Measurements from ENCODE around the gene CLTB.

Gene CLTB

DNA sequence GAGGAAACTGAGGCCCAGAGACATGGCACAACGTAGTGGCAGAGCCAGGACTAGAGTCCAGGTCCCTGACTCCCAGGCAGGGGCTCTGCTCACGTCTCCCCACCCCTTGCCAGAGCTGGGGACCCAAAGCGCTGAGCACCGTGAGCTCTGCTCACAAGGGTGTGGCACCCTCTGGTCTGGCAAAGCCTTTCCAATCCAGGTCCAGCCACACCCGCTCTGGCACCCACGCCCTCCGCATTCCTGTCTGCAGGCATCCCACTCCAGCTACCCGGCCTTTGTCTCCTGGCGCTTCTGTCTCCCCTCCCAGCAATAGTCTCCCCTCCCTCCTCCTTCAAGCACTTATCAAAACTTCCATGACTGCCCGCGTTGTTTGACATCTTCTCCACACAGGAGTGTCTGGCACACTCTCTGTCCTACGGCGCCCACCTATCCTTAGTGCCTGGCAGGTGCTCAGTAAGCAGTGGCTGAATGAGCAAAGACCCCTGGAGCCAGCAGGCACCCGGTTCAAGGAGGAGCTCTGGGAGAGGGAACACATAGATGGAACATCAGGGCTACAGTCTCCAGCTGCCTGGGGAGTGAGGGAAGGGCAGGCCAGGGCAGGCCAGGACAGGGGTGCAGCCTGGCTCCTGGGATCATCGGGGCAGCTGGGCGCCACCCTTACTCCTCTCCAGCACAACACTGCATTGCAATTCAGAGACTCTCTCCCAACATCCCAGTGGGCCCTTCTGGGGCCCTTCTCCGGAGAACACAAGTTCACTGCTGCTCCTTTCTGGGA lies 15.8 kb downstream of the CLTB start:
- Histone ChIP-seq H3K9me3 (no peaks in the 10 kb centered on the region), H3K27ac (no peak overlapping the region), H3K4me3 (ENCODE audit: low read depth in 1 of 2, low read length in 1 of 2) (no peak overlapping the region), H3K36me3 (peaks cover 40% of the 10 kb centered on the region), H3K27me3 (no peaks in the 10 kb centered on the region), H3K4me1 (ENCODE audit: control insufficient read depth in 1 of 2, insufficient read depth in 1 of 2, low read depth in 1 of 2, low read length in 1 of 2) (no peaks in the 10 kb centered on the region)
- TF ChIP-seq, protein P1, sequence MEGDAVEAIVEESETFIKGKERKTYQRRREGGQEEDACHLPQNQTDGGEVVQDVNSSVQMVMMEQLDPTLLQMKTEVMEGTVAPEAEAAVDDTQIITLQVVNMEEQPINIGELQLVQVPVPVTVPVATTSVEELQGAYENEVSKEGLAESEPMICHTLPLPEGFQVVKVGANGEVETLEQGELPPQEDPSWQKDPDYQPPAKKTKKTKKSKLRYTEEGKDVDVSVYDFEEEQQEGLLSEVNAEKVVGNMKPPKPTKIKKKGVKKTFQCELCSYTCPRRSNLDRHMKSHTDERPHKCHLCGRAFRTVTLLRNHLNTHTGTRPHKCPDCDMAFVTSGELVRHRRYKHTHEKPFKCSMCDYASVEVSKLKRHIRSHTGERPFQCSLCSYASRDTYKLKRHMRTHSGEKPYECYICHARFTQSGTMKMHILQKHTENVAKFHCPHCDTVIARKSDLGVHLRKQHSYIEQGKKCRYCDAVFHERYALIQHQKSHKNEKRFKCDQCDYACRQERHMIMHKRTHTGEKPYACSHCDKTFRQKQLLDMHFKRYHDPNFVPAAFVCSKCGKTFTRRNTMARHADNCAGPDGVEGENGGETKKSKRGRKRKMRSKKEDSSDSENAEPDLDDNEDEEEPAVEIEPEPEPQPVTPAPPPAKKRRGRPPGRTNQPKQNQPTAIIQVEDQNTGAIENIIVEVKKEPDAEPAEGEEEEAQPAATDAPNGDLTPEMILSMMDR (IDR thresholded peaks at IDR 0.05) = no peak

DNA sequence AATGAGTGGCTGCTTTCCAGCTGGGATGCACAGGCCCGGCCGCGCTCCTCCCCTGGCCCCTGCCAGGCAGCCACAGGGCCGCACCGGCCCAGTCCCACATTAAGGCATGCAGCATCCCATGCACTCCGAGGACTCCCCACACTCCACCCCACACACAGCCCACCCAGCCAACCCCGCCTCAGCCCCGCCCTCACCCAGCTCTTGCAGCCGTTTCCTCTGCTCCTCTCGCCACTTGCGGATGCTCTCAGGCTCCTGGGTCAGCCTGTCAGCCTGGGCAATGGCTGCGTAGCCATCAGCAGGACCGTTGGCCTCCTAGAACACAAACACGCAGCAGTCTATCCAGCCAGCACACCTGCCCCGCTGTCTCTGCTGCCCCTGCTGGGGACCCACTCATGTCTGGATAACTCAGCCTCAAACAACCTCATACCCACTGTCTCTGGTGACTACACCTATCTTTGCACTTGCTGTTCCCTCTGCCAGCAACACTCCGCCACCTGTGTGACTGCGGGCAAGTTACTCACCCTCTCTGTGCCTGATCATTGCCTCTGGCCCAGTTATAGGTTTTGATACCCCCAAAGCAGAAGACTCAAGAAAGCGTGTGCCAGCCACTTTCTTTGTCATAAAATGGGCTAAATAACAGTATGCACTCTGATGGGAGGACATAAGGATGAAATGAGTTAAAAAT lies 18.5 kb downstream of the CLTB start:
- TF ChIP-seq, protein P1 (IDR thresholded peaks at IDR 0.05) = no peak
- H3K27ac ChIP-seq = no peak overlapping the region

DNA sequence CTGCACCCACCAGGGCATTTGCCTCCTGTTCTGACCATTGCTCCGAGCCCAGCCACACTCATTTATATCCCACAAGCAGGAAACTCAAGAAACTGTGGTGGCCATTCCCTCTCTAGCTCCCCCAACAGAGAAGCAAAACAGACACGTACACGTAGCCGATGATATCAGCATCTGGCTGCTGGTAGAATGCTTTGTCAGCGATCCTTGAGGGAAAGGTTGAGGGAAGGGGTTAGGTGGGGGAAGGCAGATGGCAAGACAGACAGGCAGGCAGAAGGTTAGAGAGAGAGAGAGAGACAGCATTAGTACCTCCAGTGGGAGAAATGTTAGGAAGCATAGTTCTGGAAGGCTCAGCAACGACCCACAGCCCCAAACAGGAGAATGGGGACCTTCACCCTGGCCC lies 20.0 kb downstream of the CLTB start:
- H3K27me3 ChIP-seq = no peaks in the 10 kb centered on the region
- TF ChIP-seq, protein P1 (IDR thresholded peaks at IDR 0.05) = no peak
- no peaks in the 10 kb centered on the region for H3K4me1 ChIP-seq (ENCODE audit: control insufficient read depth in 1 of 2, insufficient read depth in 1 of 2, low read depth in 1 of 2, low read length in 1 of 2)
- no peaks in the 10 kb centered on the region for H3K9me3 ChIP-seq
- H3K4me3 ChIP-seq (ENCODE audit: low read depth in 1 of 2, low read length in 1 of 2) = no peak overlapping the region
- H3K27ac ChIP-seq = no peak overlapping the region
- H3K36me3 ChIP-seq = peaks cover 56% of the 10 kb centered on the region

More for the DNA sequence above, 18.5 kb downstream of the CLTB start:
- no peaks in the 10 kb centered on the region for H3K4me1 ChIP-seq (ENCODE audit: control insufficient read depth in 1 of 2, insufficient read depth in 1 of 2, low read depth in 1 of 2, low read length in 1 of 2)
- H3K4me3 ChIP-seq (ENCODE audit: low read depth in 1 of 2, low read length in 1 of 2) = no peak overlapping the region
- H3K27me3 ChIP-seq = no peaks in the 10 kb centered on the region
- H3K36me3 ChIP-seq = peaks cover 45% of the 10 kb centered on the region
- no peaks in the 10 kb centered on the region for H3K9me3 ChIP-seq

DNA sequence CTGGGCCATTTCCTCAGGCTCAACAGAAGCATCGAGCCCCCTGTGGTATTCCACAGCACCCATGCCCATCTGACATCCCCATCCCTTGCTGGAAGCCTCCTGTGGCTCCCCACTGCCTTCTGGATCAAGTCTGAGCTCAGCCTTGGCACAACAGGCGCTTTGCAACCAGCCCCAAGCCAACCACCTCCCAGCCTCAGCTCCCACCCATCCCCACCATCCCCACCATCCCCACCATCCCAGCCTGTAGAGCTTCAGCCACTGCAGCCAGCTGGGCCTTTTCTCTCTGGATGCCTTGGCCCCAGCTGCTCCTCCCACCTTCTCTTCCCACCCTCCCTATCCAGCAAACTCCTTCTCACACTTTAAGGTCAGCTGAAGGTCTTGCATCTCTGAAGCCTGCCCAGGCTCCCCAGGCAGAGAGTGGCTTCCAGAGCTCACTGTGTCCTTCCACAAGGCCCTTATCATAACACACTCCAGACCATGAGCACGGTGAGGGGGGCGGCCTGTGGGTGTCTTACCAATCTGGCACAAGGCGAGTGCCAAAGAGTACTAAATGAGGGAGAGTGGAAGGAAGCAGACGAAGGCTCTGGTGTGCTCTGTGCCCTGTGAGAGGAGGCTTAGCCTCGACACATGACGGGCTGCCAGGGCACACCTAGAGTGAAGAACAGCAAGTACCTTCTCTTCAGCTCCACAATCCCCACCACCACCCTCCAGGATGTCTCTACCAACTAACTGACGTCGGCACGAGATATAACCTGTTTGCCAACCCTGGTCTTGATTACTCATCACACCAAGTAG lies 21.3 kb downstream of the CLTB start:
- no peak overlapping the region for H3K27ac ChIP-seq
- H3K27me3 ChIP-seq = no peaks in the 10 kb centered on the region
- H3K36me3 ChIP-seq = peaks cover 55% of the 10 kb centered on the region
- no peaks in the 10 kb centered on the region for H3K9me3 ChIP-seq
- no peak overlapping the region for H3K4me3 ChIP-seq (ENCODE audit: low read depth in 1 of 2, low read length in 1 of 2)
- TF ChIP-seq, protein P1 (IDR thresholded peaks at IDR 0.05) = no peak
- no peaks in the 10 kb centered on the region for H3K4me1 ChIP-seq (ENCODE audit: control insufficient read depth in 1 of 2, insufficient read depth in 1 of 2, low read depth in 1 of 2, low read length in 1 of 2)

DNA sequence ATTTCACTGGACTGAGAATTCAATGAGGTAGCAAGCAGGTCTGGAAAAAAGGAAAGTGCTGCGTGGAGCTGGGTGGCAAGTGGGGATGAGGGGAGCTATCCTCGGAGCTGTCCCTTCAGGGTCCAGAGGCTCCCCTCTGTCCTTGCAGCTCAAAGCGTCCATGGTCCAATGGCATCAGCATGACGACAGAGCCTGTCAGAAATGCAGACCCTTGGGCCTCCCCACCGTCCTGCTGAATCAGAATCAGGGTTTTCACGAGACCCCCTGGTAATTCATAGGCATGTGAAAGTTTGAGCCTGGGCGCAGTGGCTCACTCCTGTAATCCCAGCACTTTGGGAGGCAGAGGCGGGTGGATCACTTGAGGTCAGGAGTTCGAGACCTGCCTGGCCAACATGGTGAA lies 22.2 kb downstream of the CLTB start:
- Histone ChIP-seq H3K9me3 (no peaks in the 10 kb centered on the region), H3K27ac (no peak overlapping the region), H3K36me3 (peaks cover 55% of the 10 kb centered on the region), H3K4me3 (ENCODE audit: low read depth in 1 of 2, low read length in 1 of 2) (no peak overlapping the region), H3K4me1 (ENCODE audit: control insufficient read depth in 1 of 2, insufficient read depth in 1 of 2, low read depth in 1 of 2, low read length in 1 of 2) (peaks cover 7 to 8% of the 10 kb centered on the region in 2 experiments), H3K27me3 (no peaks in the 10 kb centered on the region)
- TF ChIP-seq, protein P1 (IDR thresholded peaks at IDR 0.05) = no peak

All from neutrophil (primary cell).